ENCODE results near the gene MRTFA. TPM values are rescaled to one million over a fixed set of nuclear protein-coding genes. Genes with fewer than 3 reads are reported as not detected.
A peak's percentile ranks its signal among the peaks of the same experiment; 100 is the strongest.

MRTFA gene
- total RNA-seq, 2 experiments from 2014 or later: 55.3 to 58.9 TPM

- H3K4me1 Mint-ChIP-seq (ENCODE audit: low read depth): peaks cover 41% of the 10 kb centered on the region
- H3K27ac ChIP-seq (ENCODE audit: low read depth in 1 of 2, low read length in 2 of 2): no peak overlapping the region
- no peaks in the 10 kb centered on the region for H3K27me3 ChIP-seq (ENCODE audit: control insufficient read depth in 1 of 2, insufficient read depth in 2 of 2, low read length in 2 of 2)
- H3K36me3 ChIP-seq (ENCODE audit: insufficient read depth, low read length): peaks cover 21% of the 10 kb centered on the region
- TF ChIP-seq CTCF (IDR thresholded peaks at IDR 0.05): no peak
- intact Hi-C loops (cut with DNase I, micrococcal nuclease): no loop called here
- ATAC-seq (ENCODE audit: poor library complexity) (no peak), DNase-seq (no peak)
- no peaks in the 10 kb centered on the region for H3K4me1 ChIP-seq (ENCODE audit: insufficient read depth, low read length)
- H3K27me3 Mint-ChIP-seq: no peaks in the 10 kb centered on the region
- H3K9me3 ChIP-seq (ENCODE audit: control insufficient read depth in 1 of 2, insufficient read depth in 1 of 2, low read length in 2 of 2): peaks cover 0 to 10% of the 10 kb centered on the region in 2 experiments
- POLR2A ChIA-PET: no interaction called here
- peak overlapping the region; percentile 11 for H3K27ac Mint-ChIP-seq
- CTCF ChIA-PET: no interaction called here
- H3K9me3 Mint-ChIP-seq: peaks cover 5% of the 10 kb centered on the region
- H3K4me3 ChIP-seq (ENCODE audit: low read length): no peak overlapping the region
- peaks cover 53% of the 10 kb centered on the region for H3K36me3 Mint-ChIP-seq (ENCODE audit: low read depth)
- no peak overlapping the region for H3K4me3 Mint-ChIP-seq
Measured at GRCh38 chr22:40553014-40553554, 83.4 kb downstream of the MRTFA start.

GRCh38 chr22:40552070-40552469, 84.4 kb downstream of the MRTFA start:
- H3K4me1 Mint-ChIP-seq (ENCODE audit: low read depth): peaks cover 39% of the 10 kb centered on the region
- ATAC-seq (ENCODE audit: poor library complexity) (no peak), DNase-seq (no peak)
- Histone ChIP-seq H3K27me3 (ENCODE audit: control insufficient read depth in 1 of 2, insufficient read depth in 2 of 2, low read length in 2 of 2) (no peaks in the 10 kb centered on the region), H3K4me3 (ENCODE audit: low read length) (no peak overlapping the region), H3K9me3 (ENCODE audit: control insufficient read depth in 1 of 2, insufficient read depth in 1 of 2, low read length in 2 of 2) (peaks cover 0 to 10% of the 10 kb centered on the region in 2 experiments), H3K36me3 (ENCODE audit: insufficient read depth, low read length) (peaks cover 21% of the 10 kb centered on the region), H3K4me1 (ENCODE audit: insufficient read depth, low read length) (no peaks in the 10 kb centered on the region), H3K27ac (ENCODE audit: low read depth in 1 of 2, low read length in 2 of 2) (no peak overlapping the region)
- ChIA-PET CTCF (interaction anchor here (1.0 kb wide), 1 partner anchor 27 kb away, joined by 3 read pairs; no protein-coding TSS in a partner anchor), POLR2A (interaction anchor here (1.2 kb wide), 1 partner anchor 11 kb away, joined by 3 read pairs; no protein-coding TSS in a partner anchor)
- peaks cover 62% of the 10 kb centered on the region for H3K36me3 Mint-ChIP-seq (ENCODE audit: low read depth)
- no peak for TF ChIP-seq CTCF (IDR thresholded peaks at IDR 0.05)
- no peak overlapping the region for H3K27ac Mint-ChIP-seq
- intact Hi-C loops (cut with DNase I, micrococcal nuclease): no loop called here
- H3K4me3 Mint-ChIP-seq: no peak overlapping the region
- peaks cover 5% of the 10 kb centered on the region for H3K9me3 Mint-ChIP-seq
- no peaks in the 10 kb centered on the region for H3K27me3 Mint-ChIP-seq

- no peaks in the 10 kb centered on the region for H3K27me3 ChIP-seq (ENCODE audit: control insufficient read depth in 1 of 2, insufficient read depth in 2 of 2, low read length in 2 of 2)
- Mint-ChIP-seq H3K27ac (no peak overlapping the region), H3K4me3 (no peak overlapping the region), H3K27me3 (no peaks in the 10 kb centered on the region), H3K4me1 (ENCODE audit: low read depth) (peaks cover 23% of the 10 kb centered on the region), H3K9me3 (no peaks in the 10 kb centered on the region), H3K36me3 (ENCODE audit: low read depth) (peaks cover 60% of the 10 kb centered on the region)
- ChIA-PET CTCF (interaction anchor here (1.1 kb wide), 1 partner anchor 23 kb away, joined by 3 read pairs; no protein-coding TSS in a partner anchor), POLR2A (interaction anchor here (1.6 kb wide), 1 partner anchor 14 kb away, joined by 3 read pairs; no protein-coding TSS in a partner anchor)
- peaks cover 24% of the 10 kb centered on the region for H3K36me3 ChIP-seq (ENCODE audit: insufficient read depth, low read length)
- no peaks in the 10 kb centered on the region for H3K4me1 ChIP-seq (ENCODE audit: insufficient read depth, low read length)
- TF ChIP-seq CTCF (IDR thresholded peaks at IDR 0.05): no peak
- DNase-seq: no peak
- H3K27ac ChIP-seq (ENCODE audit: low read depth in 1 of 2, low read length in 2 of 2): no peak overlapping the region
- peaks cover 0 to 3% of the 10 kb centered on the region in 2 experiments for H3K9me3 ChIP-seq (ENCODE audit: control insufficient read depth in 1 of 2, insufficient read depth in 1 of 2, low read length in 2 of 2)
- intact Hi-C loops (cut with DNase I, micrococcal nuclease): loop anchor here in 1 of 2 experiments (10.0 kb wide), 1 partner anchor 47 kb away; no protein-coding TSS in a partner anchor
- H3K4me3 ChIP-seq (ENCODE audit: low read length): no peak overlapping the region
- ATAC-seq (ENCODE audit: poor library complexity): no peak
Measured at GRCh38 chr22:40547729-40548143, 88.8 kb downstream of the MRTFA start.

Measured in CD4-positive, alpha-beta T cell (primary cell).